HS-5 (cell line): ENCODE measurements around the gene CLEC2L.

Experiments
- DNase-seq: peaks from one replicate; pipeline ENCODE4 v3.0.0-alpha.2; 2012; ENCODE audit warnings: low read depth

Gene CLEC2L

GRCh38 chr7:139523199-139523941, at the start of gene CLEC2L:
Gene CLEC2L, plus strand, starts transcription at chr7:139523685. Its CDS starts 243 bp downstream, at chr7:139523928.
- no peak for DNase-seq

GRCh38 chr7:139476139-139476538, 47.3 kb upstream of the CLEC2L start:
- no peak for DNase-seq

GRCh38 chr7:139476891-139477290, 46.6 kb upstream of the CLEC2L start:
- no peak for DNase-seq

GRCh38 chr7:139479620-139480019, 43.9 kb upstream of the CLEC2L start:
- no peak for DNase-seq

GRCh38 chr7:139481364-139481763, 42.1 kb upstream of the CLEC2L start:
- no peak for DNase-seq

GRCh38 chr7:139482122-139482521, 41.4 kb upstream of the CLEC2L start:
- no peak for DNase-seq

GRCh38 chr7:139482662-139483466, 40.6 kb upstream of the CLEC2L start:
- DNase-seq = no peak

GRCh38 chr7:139487366-139488080, 36.0 kb upstream of the CLEC2L start:
- no peak for DNase-seq

GRCh38 chr7:139488810-139489209, 34.7 kb upstream of the CLEC2L start:
- no peak for DNase-seq

GRCh38 chr7:139490130-139490529, 33.4 kb upstream of the CLEC2L start:
- no peak for DNase-seq

- no peak for DNase-seq
Observed at GRCh38 chr7:139492293-139492692, 31.2 kb upstream of the CLEC2L start.

- no peak for DNase-seq
Observed at GRCh38 chr7:139494835-139495579, 28.5 kb upstream of the CLEC2L start.

- DNase-seq = no peak
Observed at GRCh38 chr7:139495580-139496125, 27.8 kb upstream of the CLEC2L start.

- DNase-seq = no peak
Observed at GRCh38 chr7:139496528-139496927, 27.0 kb upstream of the CLEC2L start.

- DNase-seq = no peak
Observed at GRCh38 chr7:139500770-139501138, 22.7 kb upstream of the CLEC2L start.

GRCh38 chr7:139502226-139502625, 21.3 kb upstream of the CLEC2L start:
- DNase-seq = no peak

- DNase-seq = no peak
Observed at GRCh38 chr7:139505563-139505962, 17.9 kb upstream of the CLEC2L start.

GRCh38 chr7:139509535-139509934, 13.9 kb upstream of the CLEC2L start:
- no peak for DNase-seq

- DNase-seq = no peak
Observed at GRCh38 chr7:139511315-139511714, 12.2 kb upstream of the CLEC2L start.

- no peak for DNase-seq
Observed at GRCh38 chr7:139515266-139515665, 8.2 kb upstream of the CLEC2L start.

- DNase-seq = no peak
Observed at GRCh38 chr7:139521439-139521838, 2.0 kb upstream of the CLEC2L start.

GRCh38 chr7:139522830-139523198, 671 bp upstream of the CLEC2L start:
- DNase-seq = no peak
